ENCODE results near the gene RNF217.

RNF217 gene

GRCh38 chr6:125008957-125009356 lies 46.7 kb downstream of the RNF217 start:
- TF ChIP-seq CTCF (IDR thresholded peaks at IDR 0.05): no peak
- Histone ChIP-seq H2AFZ (no peak overlapping the region), H3K4me1 (peaks cover 49% of the 10 kb centered on the region), H3K27me3 (ENCODE audit: control insufficient read depth, insufficient read depth, low read length) (no peaks in the 10 kb centered on the region), H3K4me3 (ENCODE audit: low read depth, low read length) (peak overlapping the region; percentile 41), H3K79me2 (peaks cover 40% of the 10 kb centered on the region), H3K9ac (no peak overlapping the region), H3K36me3 (ENCODE audit: control insufficient read depth, insufficient read depth, low read length) (no peaks in the 10 kb centered on the region), H3K27ac (peak overlapping the region; percentile 70), H3K4me2 (ENCODE audit: low read length) (peak overlapping the region; percentile 67), H3K9me3 (ENCODE audit: control insufficient read depth, low read length) (no peaks in the 10 kb centered on the region)

DNA sequence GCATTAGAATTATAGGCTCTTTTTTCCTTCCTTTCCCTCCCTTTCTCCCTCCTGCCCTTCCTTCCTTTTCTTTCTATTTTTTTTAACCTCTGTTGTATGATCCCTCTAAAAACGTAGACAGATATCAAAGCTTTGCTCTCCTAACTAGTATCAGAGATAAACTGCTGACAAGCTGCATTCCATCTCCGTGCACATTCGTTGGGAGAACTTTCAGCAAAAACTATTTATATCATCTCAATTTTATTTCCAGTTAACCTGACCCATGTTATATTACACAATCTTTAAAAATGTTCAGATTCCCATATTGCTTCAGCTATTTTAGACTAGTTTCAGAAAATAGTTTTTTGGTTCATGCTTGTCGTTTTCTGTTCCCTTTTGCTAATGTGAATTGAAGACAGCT lies 47.3 kb downstream of the RNF217 start:
- H3K9ac ChIP-seq: no peak overlapping the region
- H3K27ac ChIP-seq: peak overlapping the region; percentile 70
- H3K36me3 ChIP-seq (ENCODE audit: control insufficient read depth, insufficient read depth, low read length): no peaks in the 10 kb centered on the region
- peaks cover 37% of the 10 kb centered on the region for H3K79me2 ChIP-seq
- peak overlapping the region; percentile 67 for H3K4me2 ChIP-seq (ENCODE audit: low read length)
- H2AFZ ChIP-seq: no peak overlapping the region
- no peaks in the 10 kb centered on the region for H3K9me3 ChIP-seq (ENCODE audit: control insufficient read depth, low read length)
- TF ChIP-seq CTCF (IDR thresholded peaks at IDR 0.05): no peak
- H3K4me3 ChIP-seq (ENCODE audit: low read depth, low read length): peak overlapping the region; percentile 41
- no peaks in the 10 kb centered on the region for H3K27me3 ChIP-seq (ENCODE audit: control insufficient read depth, insufficient read depth, low read length)
- H3K4me1 ChIP-seq: peaks cover 48% of the 10 kb centered on the region

DNA sequence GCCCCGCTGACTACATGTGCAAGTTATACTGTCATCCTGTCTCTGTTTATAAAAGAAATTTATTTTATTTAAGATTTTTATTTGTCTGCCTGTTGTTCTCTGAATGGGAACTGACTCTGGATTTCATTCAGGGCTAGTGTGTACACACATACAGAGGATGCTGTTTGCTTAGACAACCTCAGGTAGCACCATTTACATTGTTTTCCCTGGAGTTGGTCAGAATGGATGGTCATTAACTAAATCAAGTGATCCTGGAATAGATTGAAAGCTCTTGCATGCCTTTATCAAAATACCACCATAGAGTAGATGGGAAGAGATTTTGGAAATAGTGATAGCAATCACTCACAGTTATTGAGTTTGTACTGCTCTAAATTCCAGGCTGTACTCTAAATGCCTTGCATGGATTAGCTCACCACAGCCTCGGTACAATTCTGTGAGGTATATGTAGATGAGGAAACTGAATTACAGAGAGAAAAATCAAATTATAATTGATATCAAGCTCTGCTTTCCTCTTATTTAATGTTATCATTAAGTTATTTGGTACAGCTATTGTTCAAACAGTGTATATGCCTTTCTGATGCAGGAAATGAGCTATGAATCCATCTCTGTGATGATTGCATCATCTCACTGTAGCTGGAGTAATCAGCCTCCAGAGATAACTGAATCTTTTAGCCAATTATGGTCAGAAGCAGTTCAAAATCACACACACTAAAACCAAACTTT lies 51.9 kb downstream of the RNF217 start:
- no peak overlapping the region for H3K9ac ChIP-seq
- peaks cover 42% of the 10 kb centered on the region for H3K79me2 ChIP-seq
- H3K9me3 ChIP-seq (ENCODE audit: control insufficient read depth, low read length): no peaks in the 10 kb centered on the region
- H3K4me1 ChIP-seq: peaks cover 38% of the 10 kb centered on the region
- no peak overlapping the region for H2AFZ ChIP-seq
- H3K27me3 ChIP-seq (ENCODE audit: control insufficient read depth, insufficient read depth, low read length): no peaks in the 10 kb centered on the region
- H3K36me3 ChIP-seq (ENCODE audit: control insufficient read depth, insufficient read depth, low read length): no peaks in the 10 kb centered on the region
- peak overlapping the region; percentile 43 for H3K27ac ChIP-seq
- H3K4me2 ChIP-seq (ENCODE audit: low read length): peak overlapping the region; percentile 15
- no peak for TF ChIP-seq CTCF (IDR thresholded peaks at IDR 0.05)
- H3K4me3 ChIP-seq (ENCODE audit: low read depth, low read length): peak overlapping the region; percentile 13

DNA sequence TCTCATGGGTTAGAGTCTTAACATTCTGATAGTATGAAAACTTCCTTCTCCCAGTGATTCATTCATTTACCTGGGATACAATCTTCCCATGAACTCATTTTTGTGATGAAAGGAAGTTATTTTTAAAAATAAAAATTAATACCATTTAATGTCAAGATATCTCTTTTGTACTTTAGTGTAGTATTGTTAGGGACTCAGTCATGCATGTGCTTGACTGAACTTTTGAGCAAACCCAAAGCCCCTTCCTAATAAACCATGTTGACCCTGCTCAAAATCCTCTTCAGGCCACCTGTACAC lies 52.4 kb downstream of the RNF217 start:
- H3K4me3 ChIP-seq (ENCODE audit: low read depth, low read length): no peak overlapping the region
- peak overlapping the region; percentile 43 for H3K27ac ChIP-seq
- no peaks in the 10 kb centered on the region for H3K27me3 ChIP-seq (ENCODE audit: control insufficient read depth, insufficient read depth, low read length)
- peaks cover 33% of the 10 kb centered on the region for H3K4me1 ChIP-seq
- no peaks in the 10 kb centered on the region for H3K9me3 ChIP-seq (ENCODE audit: control insufficient read depth, low read length)
- no peak overlapping the region for H2AFZ ChIP-seq
- no peak overlapping the region for H3K9ac ChIP-seq
- H3K36me3 ChIP-seq (ENCODE audit: control insufficient read depth, insufficient read depth, low read length): no peaks in the 10 kb centered on the region
- H3K79me2 ChIP-seq: peaks cover 45% of the 10 kb centered on the region
- no peak for TF ChIP-seq CTCF (IDR thresholded peaks at IDR 0.05)
- H3K4me2 ChIP-seq (ENCODE audit: low read length): peak overlapping the region; percentile 15

- peaks cover 33% of the 10 kb centered on the region for H3K4me1 ChIP-seq
- no peak overlapping the region for H3K4me2 ChIP-seq (ENCODE audit: low read length)
- no peak for TF ChIP-seq CTCF (IDR thresholded peaks at IDR 0.05)
- no peak overlapping the region for H3K4me3 ChIP-seq (ENCODE audit: low read depth, low read length)
- H3K9me3 ChIP-seq (ENCODE audit: control insufficient read depth, low read length): no peaks in the 10 kb centered on the region
- H3K9ac ChIP-seq: no peak overlapping the region
- no peaks in the 10 kb centered on the region for H3K27me3 ChIP-seq (ENCODE audit: control insufficient read depth, insufficient read depth, low read length)
- H2AFZ ChIP-seq: no peak overlapping the region
- peak overlapping the region; percentile 43 for H3K27ac ChIP-seq
- H3K36me3 ChIP-seq (ENCODE audit: control insufficient read depth, insufficient read depth, low read length): no peaks in the 10 kb centered on the region
- peaks cover 50% of the 10 kb centered on the region for H3K79me2 ChIP-seq
Measured at GRCh38 chr6:125015152-125015551, 52.9 kb downstream of the RNF217 start.
